WI38 (cell line): Measurements from ENCODE around the gene RPS3.
A peak's percentile ranks its signal among the peaks of the same experiment; 100 is the strongest.

Experiments
- H3K4me3 ChIP-seq: 2 replicates; pipeline ENCODE4 v1.5.1; 2011; ENCODE audit warnings: low read depth, mild to moderate bottlenecking, control low read depth, low read length
- CTCF ChIP-seq: IDR thresholded peaks from 2 replicates; pipeline ENCODE4 v1.5.1; 2012; ENCODE audit warnings: low read depth, mild to moderate bottlenecking, control low read depth, low read length

Gene RPS3

GRCh38 chr11:75428989-75429640 lies 29.8 kb downstream of the RPS3 start:
- no peak for TF ChIP-seq CTCF
- no peak overlapping the region for H3K4me3 ChIP-seq

GRCh38 chr11:75429641-75429901 lies 30.3 kb downstream of the RPS3 start:
- H3K4me3 ChIP-seq: no peak overlapping the region
- no peak for TF ChIP-seq CTCF

GRCh38 chr11:75429902-75430713 lies 30.8 kb downstream of the RPS3 start:
- TF ChIP-seq CTCF: no peak
- peak overlapping the region; percentile 20; the same call in 1 of the 2 replicates for H3K4me3 ChIP-seq

GRCh38 chr11:75430714-75431532 lies 31.6 kb downstream of the RPS3 start:
- TF ChIP-seq CTCF: no peak
- H3K4me3 ChIP-seq: 0 out of 2 replicates have a peak overlapping the region, but pooled peaks have one; percentile 20

GRCh38 chr11:75431533-75432525 lies 32.5 kb downstream of the RPS3 start:
- no peak overlapping the region for H3K4me3 ChIP-seq
- no peak for TF ChIP-seq CTCF

GRCh38 chr11:75432911-75433321 lies 33.6 kb downstream of the RPS3 start, which contains the start of gene KLHL35:
KLHL35 (minus strand) TSS chr11:75433203; CDS start chr11:75430629, 2,574 bp downstream.
- no peak within 1 kb of the TSS for H3K4me3 ChIP-seq
- TF ChIP-seq CTCF: no peak
